ENCODE results near the gene AKR1D1.

GRCh38 chr7:138137423-138138171, 61.3 kb downstream of the AKR1D1 start:
- TF ChIP-seq, protein P1, sequence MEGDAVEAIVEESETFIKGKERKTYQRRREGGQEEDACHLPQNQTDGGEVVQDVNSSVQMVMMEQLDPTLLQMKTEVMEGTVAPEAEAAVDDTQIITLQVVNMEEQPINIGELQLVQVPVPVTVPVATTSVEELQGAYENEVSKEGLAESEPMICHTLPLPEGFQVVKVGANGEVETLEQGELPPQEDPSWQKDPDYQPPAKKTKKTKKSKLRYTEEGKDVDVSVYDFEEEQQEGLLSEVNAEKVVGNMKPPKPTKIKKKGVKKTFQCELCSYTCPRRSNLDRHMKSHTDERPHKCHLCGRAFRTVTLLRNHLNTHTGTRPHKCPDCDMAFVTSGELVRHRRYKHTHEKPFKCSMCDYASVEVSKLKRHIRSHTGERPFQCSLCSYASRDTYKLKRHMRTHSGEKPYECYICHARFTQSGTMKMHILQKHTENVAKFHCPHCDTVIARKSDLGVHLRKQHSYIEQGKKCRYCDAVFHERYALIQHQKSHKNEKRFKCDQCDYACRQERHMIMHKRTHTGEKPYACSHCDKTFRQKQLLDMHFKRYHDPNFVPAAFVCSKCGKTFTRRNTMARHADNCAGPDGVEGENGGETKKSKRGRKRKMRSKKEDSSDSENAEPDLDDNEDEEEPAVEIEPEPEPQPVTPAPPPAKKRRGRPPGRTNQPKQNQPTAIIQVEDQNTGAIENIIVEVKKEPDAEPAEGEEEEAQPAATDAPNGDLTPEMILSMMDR (conservative IDR thresholded peaks at IDR 0.05; ENCODE audit: low read length) = no peak
- no peak for TF ChIP-seq EZH2phosphoT487 (IDR thresholded peaks at IDR 0.05; ENCODE audit: borderline replicate concordance, low read depth, low read length)
